Measurements from ENCODE around the gene TRRAP.

DNA sequence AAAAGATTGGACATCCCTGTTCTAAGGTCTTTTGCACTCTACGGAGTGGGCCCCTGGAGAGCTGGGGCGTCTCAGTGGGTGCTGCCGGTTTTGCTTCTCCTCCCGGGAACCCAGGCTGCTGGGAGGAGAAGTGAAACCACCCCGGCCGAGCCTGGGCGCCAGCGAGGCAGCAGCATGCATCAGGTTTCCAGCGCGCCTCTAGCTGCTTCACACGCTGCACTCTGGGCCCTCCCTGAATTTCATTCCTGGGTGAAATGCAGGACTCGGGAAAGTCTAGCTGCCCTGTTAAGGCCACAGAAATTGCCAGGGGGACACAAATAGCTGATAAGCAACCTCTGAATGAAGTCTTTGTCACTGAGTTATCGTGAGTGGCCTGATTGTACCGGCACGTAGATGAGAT lies 127.4 kb downstream of the TRRAP start:
- TF ChIP-seq, protein P1, sequence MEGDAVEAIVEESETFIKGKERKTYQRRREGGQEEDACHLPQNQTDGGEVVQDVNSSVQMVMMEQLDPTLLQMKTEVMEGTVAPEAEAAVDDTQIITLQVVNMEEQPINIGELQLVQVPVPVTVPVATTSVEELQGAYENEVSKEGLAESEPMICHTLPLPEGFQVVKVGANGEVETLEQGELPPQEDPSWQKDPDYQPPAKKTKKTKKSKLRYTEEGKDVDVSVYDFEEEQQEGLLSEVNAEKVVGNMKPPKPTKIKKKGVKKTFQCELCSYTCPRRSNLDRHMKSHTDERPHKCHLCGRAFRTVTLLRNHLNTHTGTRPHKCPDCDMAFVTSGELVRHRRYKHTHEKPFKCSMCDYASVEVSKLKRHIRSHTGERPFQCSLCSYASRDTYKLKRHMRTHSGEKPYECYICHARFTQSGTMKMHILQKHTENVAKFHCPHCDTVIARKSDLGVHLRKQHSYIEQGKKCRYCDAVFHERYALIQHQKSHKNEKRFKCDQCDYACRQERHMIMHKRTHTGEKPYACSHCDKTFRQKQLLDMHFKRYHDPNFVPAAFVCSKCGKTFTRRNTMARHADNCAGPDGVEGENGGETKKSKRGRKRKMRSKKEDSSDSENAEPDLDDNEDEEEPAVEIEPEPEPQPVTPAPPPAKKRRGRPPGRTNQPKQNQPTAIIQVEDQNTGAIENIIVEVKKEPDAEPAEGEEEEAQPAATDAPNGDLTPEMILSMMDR (IDR thresholded peaks at IDR 0.05) = no peak
- TF ChIP-seq EP300 (IDR thresholded peaks at IDR 0.05) (no peak), POLR2A (IDR thresholded peaks at IDR 0.05) (no peak)
